ENCODE measurements around the gene PLD5. TPM values are rescaled to one million over a fixed set of nuclear protein-coding genes. Genes with fewer than 3 reads are reported as not detected.
"Not testable (repeated sequence)": the region's sequence is repeated elsewhere in the genome, so short reads cannot be mapped to it uniquely, and the experiment has no call there.

Gene PLD5
- polyA plus RNA-seq, 3 donors: 0.29 to 1.0 (median 0.56) TPM

- DNase-seq: no peak
Observed at GRCh38 chr1:242426271-242426905, 98.1 kb downstream of the PLD5 start.

GRCh38 chr1:242425232-242425631 lies 99.3 kb downstream of the PLD5 start:
- no peak for DNase-seq

DNA sequence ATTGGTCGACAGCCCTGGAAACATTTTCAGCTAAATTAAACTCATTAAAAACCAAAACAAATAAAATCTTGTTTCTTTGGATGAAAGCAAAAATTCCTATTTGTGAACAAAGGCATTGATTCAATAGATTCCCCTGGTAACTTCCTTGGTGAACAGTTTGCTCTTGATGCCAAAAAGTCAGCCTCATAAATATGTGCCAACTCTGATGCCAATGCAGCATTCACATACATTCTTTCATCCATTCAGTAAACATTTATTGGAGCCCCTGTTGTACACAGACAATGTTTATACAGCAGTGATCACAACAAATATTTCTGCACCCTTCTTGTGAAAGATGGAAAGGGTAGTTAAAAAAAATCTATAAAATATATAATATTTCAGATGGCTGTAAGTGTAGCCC lies 107.8 kb downstream of the PLD5 start:
- DNase-seq: no peak

- DNase-seq: no peak
Observed at GRCh38 chr1:242412921-242413320, 111.6 kb downstream of the PLD5 start.

DNA sequence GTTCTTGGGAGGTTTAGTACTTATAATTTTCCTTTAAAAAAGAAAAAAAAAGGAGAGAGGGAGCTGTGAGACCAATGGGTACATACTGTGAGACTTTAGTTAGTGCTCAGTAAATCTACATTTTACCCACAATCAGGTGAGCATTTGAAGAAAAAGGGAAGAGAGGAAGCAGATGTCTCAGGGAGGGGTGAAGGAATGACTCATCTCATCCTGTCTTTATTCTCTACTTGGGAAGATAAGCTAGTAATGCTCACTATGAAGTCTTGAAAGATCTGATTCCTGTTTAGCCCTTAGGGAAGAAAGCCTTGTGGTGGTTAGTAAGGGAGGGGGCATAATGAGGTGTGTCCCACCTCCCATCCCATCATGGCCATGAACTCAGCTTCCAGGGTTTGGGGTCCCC lies 112.6 kb downstream of the PLD5 start:
- DNase-seq: no peak

GRCh38 chr1:242405947-242406346 lies 118.5 kb downstream of the PLD5 start:
- DNase-seq: no peak

- DNase-seq: no peak
Observed at GRCh38 chr1:242404296-242404695, 120.2 kb downstream of the PLD5 start.

DNA sequence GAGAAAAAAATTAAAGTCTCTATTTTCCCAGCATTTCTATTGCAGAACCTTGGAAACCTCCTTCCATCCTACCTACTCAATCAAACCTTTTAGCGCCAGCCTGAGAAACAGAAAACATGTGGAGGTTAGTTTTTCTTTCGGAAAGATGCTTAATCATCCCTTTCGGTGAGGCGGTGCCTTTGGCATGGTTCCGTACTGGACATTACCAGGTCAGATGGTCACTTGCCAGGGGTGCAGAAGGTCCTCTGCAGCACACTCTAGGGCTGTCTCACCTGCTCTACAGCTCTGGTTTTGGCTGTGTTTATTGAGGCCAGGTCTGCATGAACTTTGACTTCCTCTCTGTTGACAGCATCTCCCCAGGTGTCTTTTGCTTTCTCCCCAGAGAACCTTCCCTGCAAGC lies 121.5 kb downstream of the PLD5 start:
- peak; percentile 4 for DNase-seq

DNA sequence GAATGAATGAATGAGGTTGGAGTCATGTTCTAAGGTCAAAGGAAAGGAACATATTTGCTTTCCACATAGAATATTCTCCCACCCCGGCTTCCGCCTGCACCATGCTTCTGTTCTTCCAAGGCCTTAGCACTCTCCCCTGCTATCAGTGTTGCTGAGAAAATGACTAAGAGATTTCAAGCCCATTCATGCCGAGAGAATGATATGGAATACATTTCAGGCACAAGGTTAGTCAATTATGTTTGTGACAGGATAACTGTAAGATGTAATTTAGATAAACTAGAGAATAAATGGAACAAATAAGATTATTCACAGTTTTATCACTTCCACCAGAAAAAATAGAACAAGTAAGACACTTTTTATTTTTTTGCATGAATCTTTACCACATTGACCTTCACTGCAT lies 122.6 kb downstream of the PLD5 start:
- no peak for DNase-seq

DNA sequence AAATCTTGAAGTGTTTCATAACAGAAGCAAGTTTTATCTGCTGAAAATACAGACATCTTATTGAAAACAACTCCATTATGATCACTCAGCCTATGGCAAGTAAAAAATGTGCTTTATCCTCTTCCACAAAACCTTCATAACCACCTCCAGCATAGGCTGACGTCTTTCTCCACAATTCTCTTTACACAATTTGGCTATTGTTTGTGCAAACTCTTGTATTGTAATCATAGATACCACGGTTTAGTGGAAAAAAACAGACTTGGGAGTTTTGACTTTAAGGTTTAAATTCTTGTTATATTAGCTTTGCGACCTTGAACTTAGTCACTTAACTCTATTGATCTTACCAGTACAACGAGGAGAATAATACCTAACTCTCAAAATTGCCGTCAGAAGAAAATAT lies 126.1 kb downstream of the PLD5 start:
- no peak for DNase-seq

DNA sequence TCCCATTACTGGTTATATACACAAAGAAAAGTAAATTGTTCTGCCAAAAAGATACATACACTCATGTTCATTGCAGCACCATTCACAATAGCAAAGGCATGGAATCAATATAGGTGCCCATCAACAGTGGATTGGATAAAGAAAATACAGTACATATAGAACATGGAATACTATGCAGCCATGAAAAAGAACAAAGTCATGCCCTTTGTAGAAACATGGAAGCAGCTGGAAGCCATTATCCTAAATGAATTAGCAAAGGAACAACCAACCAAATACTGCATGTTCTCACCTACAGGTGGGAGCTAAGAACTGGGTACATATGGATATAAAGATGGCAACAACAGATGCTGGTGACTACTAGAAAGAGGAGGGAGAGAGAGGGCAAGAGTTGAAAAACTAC lies 132.6 kb downstream of the PLD5 start:
- DNase-seq: no peak

GRCh38 chr1:242376121-242376520 lies 148.4 kb downstream of the PLD5 start:
- DNase-seq: not testable (repeated sequence)

- DNase-seq: not testable (repeated sequence)
Observed at GRCh38 chr1:242350446-242350845, 174.1 kb downstream of the PLD5 start.

DNA sequence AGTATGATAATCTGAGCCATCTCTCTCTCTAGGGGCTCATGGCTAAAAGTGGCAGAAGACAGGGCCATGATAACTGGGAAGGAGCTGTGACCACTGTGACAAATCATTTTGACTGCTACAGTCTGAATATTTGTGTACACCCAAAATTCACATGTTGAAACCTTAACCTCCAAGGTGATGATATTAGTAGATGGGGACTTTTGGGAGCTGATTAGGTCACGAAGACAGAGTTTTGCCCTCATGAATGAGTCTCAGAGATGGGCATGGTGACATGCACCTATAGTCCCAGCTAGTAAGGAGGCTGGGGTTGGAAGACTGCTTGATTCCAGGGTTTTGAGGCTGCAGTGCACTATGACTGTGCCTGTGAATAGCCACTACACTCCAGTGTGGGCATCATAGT lies 174.9 kb downstream of the PLD5 start:
- DNase-seq: no peak

DNA sequence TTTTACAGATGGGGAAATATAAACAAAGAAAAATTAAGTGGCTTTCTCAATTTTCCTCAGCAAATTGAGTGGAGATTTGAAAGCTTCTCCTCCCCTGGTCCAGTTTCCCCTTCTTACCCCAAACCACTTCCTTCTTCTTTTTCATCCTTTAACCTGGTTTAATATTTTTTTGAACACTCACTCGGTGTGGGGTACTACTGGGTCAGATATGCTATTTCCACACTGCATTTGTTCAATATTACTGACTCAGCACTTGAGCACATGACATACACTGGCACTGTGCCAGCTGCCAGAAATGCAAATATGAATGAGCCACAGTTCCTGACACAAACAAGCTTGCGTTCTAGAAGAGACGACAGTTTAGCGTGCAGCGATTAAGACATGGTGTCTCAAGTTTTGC lies 193.6 kb downstream of the PLD5 start:
- DNase-seq: not testable (repeated sequence)

DNA sequence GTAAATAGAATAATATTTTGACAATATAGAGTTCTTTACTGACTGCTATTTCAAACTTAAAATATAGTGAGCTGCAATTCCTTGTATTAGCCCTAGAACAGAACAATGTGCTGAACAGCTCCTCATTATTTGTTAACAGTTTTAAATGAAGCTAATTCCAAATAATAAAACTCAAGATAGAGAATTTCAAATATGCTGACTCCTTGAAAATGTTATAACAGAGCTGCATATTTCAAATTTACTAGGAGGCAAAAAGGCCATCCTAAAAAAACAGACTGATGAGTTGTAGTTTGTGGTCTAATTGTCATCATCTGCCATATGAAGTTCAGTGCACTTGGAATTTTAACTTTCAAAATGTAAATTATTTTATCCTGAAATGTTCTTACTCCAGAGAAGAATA lies 197.1 kb downstream of the PLD5 start:
- not testable (repeated sequence) for DNase-seq

- DNase-seq: not testable (repeated sequence)
Observed at GRCh38 chr1:242321981-242322380, 202.5 kb downstream of the PLD5 start.

- DNase-seq: no peak
Observed at GRCh38 chr1:242318140-242318539, 206.4 kb downstream of the PLD5 start.

DNA sequence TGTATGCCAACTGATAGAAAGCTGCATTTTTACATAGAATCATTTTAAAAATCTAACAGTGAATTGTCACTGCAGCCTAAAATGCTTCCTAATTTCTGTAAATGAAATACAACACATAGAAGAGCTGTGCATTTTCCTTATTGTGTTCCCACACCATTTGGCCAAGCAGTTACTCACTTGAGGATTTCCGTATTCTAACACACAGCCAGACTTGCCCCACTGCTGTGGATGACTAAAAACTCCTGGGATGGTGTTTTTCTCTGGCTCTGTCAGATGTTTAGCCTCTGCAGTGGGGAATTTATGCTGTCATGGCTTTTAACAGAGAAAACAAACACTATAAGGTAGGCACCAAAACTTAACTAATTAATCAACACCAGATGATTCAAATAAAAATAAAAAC lies 209.6 kb downstream of the PLD5 start:
- not testable (repeated sequence) for DNase-seq

DNA sequence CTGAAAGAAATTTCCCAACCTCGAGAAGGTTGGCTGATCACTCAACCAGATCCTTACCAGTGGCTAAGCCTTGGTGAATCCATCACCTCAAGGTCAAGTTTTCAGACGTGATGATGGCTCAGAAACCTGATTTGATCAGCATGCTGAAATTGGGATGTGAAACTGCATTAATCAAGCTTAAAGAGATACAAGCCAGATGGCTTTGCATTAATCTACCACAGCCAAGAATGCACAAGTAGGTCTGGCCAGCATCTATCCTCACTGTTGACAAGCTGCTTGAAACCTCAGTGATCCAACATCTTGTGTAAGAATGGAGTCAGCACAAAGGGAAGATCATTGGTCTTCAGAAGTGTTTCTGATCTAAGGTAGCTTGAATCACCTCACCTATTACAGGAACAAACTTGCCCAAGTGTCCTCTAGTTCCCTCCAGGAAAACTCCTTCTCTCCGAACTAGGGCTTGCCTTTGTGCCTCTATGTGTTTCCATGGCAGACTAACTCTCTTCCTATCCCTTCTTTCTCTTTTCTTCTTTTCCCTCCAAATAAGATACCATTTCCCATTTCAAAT lies 210.3 kb downstream of the PLD5 start:
- not testable (repeated sequence) for DNase-seq

GRCh38 chr1:242308681-242309080 lies 215.8 kb downstream of the PLD5 start:
- not testable (repeated sequence) for DNase-seq

GRCh38 chr1:242293781-242294180 lies 230.7 kb downstream of the PLD5 start:
- not testable (repeated sequence) for DNase-seq

DNA sequence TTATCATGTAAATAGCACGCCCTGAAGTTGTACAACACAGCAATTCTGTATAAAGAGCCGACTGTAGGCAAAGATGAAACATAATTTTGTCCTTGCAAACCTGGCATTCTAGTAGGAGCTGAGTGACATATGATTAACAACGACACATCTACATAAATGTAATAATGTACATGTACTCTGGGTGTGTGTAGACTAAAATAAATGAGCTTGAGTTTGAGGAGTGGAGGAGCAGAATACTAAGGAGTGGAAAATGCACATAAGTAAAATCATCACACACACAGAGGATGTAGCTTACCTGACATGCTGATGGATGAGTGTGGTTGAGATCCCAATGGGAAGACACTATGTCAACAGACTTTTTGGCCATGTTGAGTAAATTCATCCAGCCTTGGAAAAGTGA lies 236.4 kb downstream of the PLD5 start:
- DNase-seq: not testable (repeated sequence)

Data from renal pelvis (tissue), 4 donors.